Endothelial cell of hepatic sinusoid (primary cell): ENCODE results near the gene CDC25A.
"Not testable (repeated sequence)": the region's sequence is repeated elsewhere in the genome, so short reads cannot be mapped to it uniquely, and the experiment has no call there.

Experiments
- in situ Hi-C: cut with HindIII; loops from 2 replicates; pipeline ENCODE4 v1.10.0; 2017; ENCODE audit warnings: low sequenced_read_pairs

Gene CDC25A

GRCh38 chr3:48188266-48189201 lies at the start of gene CDC25A:
CDC25A (minus strand) TSS chr3:48188417; CDS start chr3:48187947, 470 bp downstream.
- in situ Hi-C loops = no loop called here

GRCh38 chr3:48236531-48236930 lies 48.3 kb upstream of the CDC25A start:
- in situ Hi-C loops = no loop called here

- in situ Hi-C loops = no loop called here
Observed at GRCh38 chr3:48233542-48233941, 45.3 kb upstream of the CDC25A start.

GRCh38 chr3:48232734-48233133 lies 44.5 kb upstream of the CDC25A start:
- in situ Hi-C loops = no loop called here

- in situ Hi-C loops = no loop called here
Observed at GRCh38 chr3:48232232-48232631, 44.0 kb upstream of the CDC25A start.

GRCh38 chr3:48226939-48227338 lies 38.7 kb upstream of the CDC25A start:
- in situ Hi-C loops = loop anchor here (10.0 kb wide), 1 partner anchor 208 kb away; the partner anchor contains the start of gene PLXNB1

GRCh38 chr3:48225587-48225986 lies 37.4 kb upstream of the CDC25A start:
- in situ Hi-C loops = loop anchor here (10.0 kb wide), 1 partner anchor 209 kb away; the partner anchor contains the start of gene PLXNB1

GRCh38 chr3:48222616-48223513 lies 34.6 kb upstream of the CDC25A start, which contains the start of gene CAMP:
CAMP (plus strand) TSS chr3:48223495; CDS start chr3:48223512, 17 bp downstream.
- in situ Hi-C loops = loop anchor here (10.0 kb wide), 1 partner anchor 212 kb away; the partner anchor contains the start of gene PLXNB1

- in situ Hi-C loops = loop anchor here (10.0 kb wide), 1 partner anchor 214 kb away; the partner anchor contains the start of gene PLXNB1
Observed at GRCh38 chr3:48220746-48221145, 32.5 kb upstream of the CDC25A start.

GRCh38 chr3:48219543-48219942 lies 31.3 kb upstream of the CDC25A start:
- in situ Hi-C loops = no loop called here

- in situ Hi-C loops = no loop called here
Observed at GRCh38 chr3:48218537-48218936, 30.3 kb upstream of the CDC25A start.

- in situ Hi-C loops = no loop called here
Observed at GRCh38 chr3:48217449-48217848, 29.2 kb upstream of the CDC25A start.

- in situ Hi-C loops = no loop called here
Observed at GRCh38 chr3:48215876-48216275, 27.7 kb upstream of the CDC25A start.

- in situ Hi-C loops = no loop called here
Observed at GRCh38 chr3:48215466-48215865, 27.2 kb upstream of the CDC25A start.

- in situ Hi-C loops = no loop called here
Observed at GRCh38 chr3:48215019-48215418, 26.8 kb upstream of the CDC25A start.

GRCh38 chr3:48214225-48214624 lies 26.0 kb upstream of the CDC25A start:
- in situ Hi-C loops = no loop called here

- in situ Hi-C loops = not testable (repeated sequence)
Observed at GRCh38 chr3:48211776-48212175, 23.6 kb upstream of the CDC25A start.

GRCh38 chr3:48210534-48210933 lies 22.3 kb upstream of the CDC25A start:
- in situ Hi-C loops = not testable (repeated sequence)

GRCh38 chr3:48209445-48209844 lies 21.2 kb upstream of the CDC25A start:
- in situ Hi-C loops = no loop called here

GRCh38 chr3:48208076-48208475 lies 19.9 kb upstream of the CDC25A start:
- in situ Hi-C loops = no loop called here

- in situ Hi-C loops = no loop called here
Observed at GRCh38 chr3:48202632-48203031, 14.4 kb upstream of the CDC25A start.
